HTR-8/SVneo (cell line): ENCODE data around the gene MSI2.

Experiments
- DNase-seq: peaks from one replicate; pipeline ENCODE4 v3.0.0; 2011; ENCODE audit warnings: low spot score, mixed read lengths; ENCODE audit not compliant: insufficient read length
- FAIRE-seq: peaks from 2 replicates; lab custom pipeline; 2011; peaks lifted over from hg19 to GRCh38; lab: Jason Lieb, UNC

Gene MSI2

GRCh38 chr17:57634713-57635465, 378.6 kb downstream of the MSI2 start:
- DNase-seq: no peak
- FAIRE-seq: no peak

GRCh38 chr17:57636274-57636673, 380.0 kb downstream of the MSI2 start:
- FAIRE-seq (no peak), DNase-seq (no peak)

GRCh38 chr17:57636985-57637665, 380.8 kb downstream of the MSI2 start:
- FAIRE-seq: peak; percentile 33
- no peak for DNase-seq

GRCh38 chr17:57637666-57638010, 381.3 kb downstream of the MSI2 start:
- DNase-seq (no peak), FAIRE-seq (peak; percentile 20)

GRCh38 chr17:57638284-57638683, 382.0 kb downstream of the MSI2 start:
- FAIRE-seq: peak; percentile 33

GRCh38 chr17:57639381-57639780, 383.1 kb downstream of the MSI2 start:
- no peak for FAIRE-seq
- no peak for DNase-seq

More at GRCh38 chr17:57638284-57638683, 382.0 kb downstream of the MSI2 start:
- no peak for DNase-seq

GRCh38 chr17:57640079-57640478, 383.8 kb downstream of the MSI2 start:
- FAIRE-seq (no peak), DNase-seq (no peak)

GRCh38 chr17:57641761-57642160, 385.4 kb downstream of the MSI2 start:
- FAIRE-seq (peak; percentile 63), DNase-seq (no peak)

GRCh38 chr17:57643062-57643461, 386.7 kb downstream of the MSI2 start:
- FAIRE-seq (no peak), DNase-seq (no peak)

- FAIRE-seq (peak; percentile 26), DNase-seq (no peak)
Measured at GRCh38 chr17:57644326-57644725, 388.0 kb downstream of the MSI2 start.

GRCh38 chr17:57645950-57646665, 389.8 kb downstream of the MSI2 start:
- no peak for DNase-seq
- peak; percentile 66 for FAIRE-seq

- no peak for FAIRE-seq
- DNase-seq: no peak
Measured at GRCh38 chr17:57648720-57649119, 392.4 kb downstream of the MSI2 start.

- DNase-seq: no peak
- peak; percentile 100 for FAIRE-seq
Measured at GRCh38 chr17:57649191-57649590, 392.9 kb downstream of the MSI2 start.

GRCh38 chr17:57649731-57650484, 393.6 kb downstream of the MSI2 start:
- FAIRE-seq: peak; percentile 87
- peak; percentile 84 for DNase-seq

- FAIRE-seq (no peak), DNase-seq (no peak)
Measured at GRCh38 chr17:57650548-57650947, 394.2 kb downstream of the MSI2 start.

- DNase-seq: no peak
- peak; percentile 4 for FAIRE-seq
Measured at GRCh38 chr17:57651451-57651850, 395.1 kb downstream of the MSI2 start.

- FAIRE-seq: no peak
- DNase-seq: no peak
Measured at GRCh38 chr17:57651996-57652395, 395.7 kb downstream of the MSI2 start.

GRCh38 chr17:57652811-57653210, 396.5 kb downstream of the MSI2 start:
- no peak for DNase-seq
- no peak for FAIRE-seq

GRCh38 chr17:57653279-57653678, 397.0 kb downstream of the MSI2 start:
- DNase-seq (no peak), FAIRE-seq (no peak)

- FAIRE-seq (peak; percentile 60), DNase-seq (no peak)
Measured at GRCh38 chr17:57654040-57654775, 397.9 kb downstream of the MSI2 start.
